ENCODE results near the gene BOC.

- TF ChIP-seq EP300 (IDR thresholded peaks at IDR 0.05) (no peak), CTCF (IDR thresholded peaks at IDR 0.05) (peak in 1 of 3 donors; percentile 16)
These were observed 64.8 kb downstream of the BOC start for GRCh38 chr3:113275929-113276750.
